Posterior cingulate gyrus (tissue), 11 donors: ENCODE measurements around the gene KCTD12.

Experiments
- DNase-seq, 10 donors: peaks; one replicate each; pipeline versions ENCODE4 v3.0.0 to v3.0.0-alpha.2; 2020 to 2021; ENCODE audit warnings: mixed read lengths in 3 of 10
- intact Hi-C: fragments of 100-400 bp; cut with DNase I; formaldehyde crosslinking; loops from one replicate; pipeline ENCODE4 v1.15.1; 2023

The KCTD12 gene

GRCh38 chr13:76864259-76864658, 21.9 kb downstream of the KCTD12 start:
- intact Hi-C loops = no loop called here
- no peak for DNase-seq

GRCh38 chr13:76863022-76863421, 23.2 kb downstream of the KCTD12 start:
- intact Hi-C loops = no loop called here
- no peak for DNase-seq

- no peak for DNase-seq
- intact Hi-C loops = no loop called here
Observed at GRCh38 chr13:76861859-76862258, 24.3 kb downstream of the KCTD12 start.

- DNase-seq = no peak
- intact Hi-C loops = no loop called here
Observed at GRCh38 chr13:76860706-76861105, 25.5 kb downstream of the KCTD12 start.

GRCh38 chr13:76854894-76855293, 31.3 kb downstream of the KCTD12 start:
- intact Hi-C loops = no loop called here
- DNase-seq = no peak

- intact Hi-C loops = no loop called here
- no peak for DNase-seq
Observed at GRCh38 chr13:76853921-76854608, 32.1 kb downstream of the KCTD12 start.

- intact Hi-C loops = no loop called here
Observed at GRCh38 chr13:76853481-76853880, 32.7 kb downstream of the KCTD12 start.

GRCh38 chr13:76852986-76853385, 33.2 kb downstream of the KCTD12 start:
- intact Hi-C loops = no loop called here
- no peak for DNase-seq

More at GRCh38 chr13:76853481-76853880, 32.7 kb downstream of the KCTD12 start:
- no peak for DNase-seq

GRCh38 chr13:76851961-76852360, 34.2 kb downstream of the KCTD12 start:
- intact Hi-C loops = no loop called here
- DNase-seq = no peak

- intact Hi-C loops = no loop called here
- DNase-seq = no peak
Observed at GRCh38 chr13:76849493-76849892, 36.7 kb downstream of the KCTD12 start.

- DNase-seq = no peak
Observed at GRCh38 chr13:76848596-76848995, 37.6 kb downstream of the KCTD12 start.

GRCh38 chr13:76846363-76846762, 39.8 kb downstream of the KCTD12 start:
- no peak for DNase-seq
- intact Hi-C loops = no loop called here

More at GRCh38 chr13:76848596-76848995, 37.6 kb downstream of the KCTD12 start:
- intact Hi-C loops = no loop called here

GRCh38 chr13:76845865-76846264, 40.3 kb downstream of the KCTD12 start:
- DNase-seq = no peak
- intact Hi-C loops = no loop called here

- intact Hi-C loops = no loop called here
- DNase-seq = no peak
Observed at GRCh38 chr13:76845367-76845766, 40.8 kb downstream of the KCTD12 start.

GRCh38 chr13:76837801-76838200, 48.4 kb downstream of the KCTD12 start:
- intact Hi-C loops = no loop called here

GRCh38 chr13:76836311-76836710, 49.9 kb downstream of the KCTD12 start:
- DNase-seq = no peak
- intact Hi-C loops = no loop called here

More at GRCh38 chr13:76837801-76838200, 48.4 kb downstream of the KCTD12 start:
- no peak for DNase-seq

- no peak for DNase-seq
- intact Hi-C loops = no loop called here
Observed at GRCh38 chr13:76833441-76833954, 52.7 kb downstream of the KCTD12 start.

GRCh38 chr13:76832258-76832988, 53.8 kb downstream of the KCTD12 start:
- no peak for DNase-seq
- intact Hi-C loops = no loop called here

GRCh38 chr13:76830805-76831204, 55.4 kb downstream of the KCTD12 start:
- DNase-seq = peak in 3 of 10 donors; percentile 23 to 76 (median 38)
- intact Hi-C loops = no loop called here
